ENCODE measurements around the gene LRRC51.

The LRRC51 gene

GRCh38 chr11:72083414-72083813, 2.8 kb downstream of the LRRC51 start:
- no peak for TF ChIP-seq CTCF (IDR thresholded peaks at IDR 0.05; ENCODE audit: low read depth, low read length)
- H3K4me3 ChIP-seq (ENCODE audit: low read depth, low read length), result no peak overlapping the region

- H3K4me3 ChIP-seq (ENCODE audit: low read depth, low read length), result no peak overlapping the region
- no peak for TF ChIP-seq CTCF (IDR thresholded peaks at IDR 0.05; ENCODE audit: low read depth, low read length)
Measured at GRCh38 chr11:72084076-72084475, 3.4 kb downstream of the LRRC51 start.

GRCh38 chr11:72084965-72085364, 4.3 kb downstream of the LRRC51 start:
- H3K4me3 ChIP-seq (ENCODE audit: low read depth, low read length), result no peak overlapping the region
- TF ChIP-seq CTCF (IDR thresholded peaks at IDR 0.05; ENCODE audit: low read depth, low read length), result no peak

- no peak overlapping the region for H3K4me3 ChIP-seq (ENCODE audit: low read depth, low read length)
- no peak for TF ChIP-seq CTCF (IDR thresholded peaks at IDR 0.05; ENCODE audit: low read depth, low read length)
Measured at GRCh38 chr11:72085621-72086351, 5.1 kb downstream of the LRRC51 start.

- TF ChIP-seq CTCF (IDR thresholded peaks at IDR 0.05; ENCODE audit: low read depth, low read length), result no peak
- H3K4me3 ChIP-seq (ENCODE audit: low read depth, low read length), result no peak overlapping the region
Measured at GRCh38 chr11:72088076-72088808, 7.6 kb downstream of the LRRC51 start.

- TF ChIP-seq CTCF (IDR thresholded peaks at IDR 0.05; ENCODE audit: low read depth, low read length), result peak; percentile 89
- no peak overlapping the region for H3K4me3 ChIP-seq (ENCODE audit: low read depth, low read length)
Measured at GRCh38 chr11:72091292-72091691, 10.6 kb downstream of the LRRC51 start.

GRCh38 chr11:72098741-72099140, 18.1 kb downstream of the LRRC51 start:
- TF ChIP-seq CTCF (IDR thresholded peaks at IDR 0.05; ENCODE audit: low read depth, low read length), result no peak
- H3K4me3 ChIP-seq (ENCODE audit: low read depth, low read length), result no peak overlapping the region

Measured in WI38 (cell line).